Lower lobe of right lung (tissue), 2 donors: ENCODE measurements around the gene PAPLN. TPM values are rescaled to one million over a fixed set of nuclear protein-coding genes. Genes with fewer than 3 reads are reported as not detected.

Experiments used
- ATAC-seq, 2 donors: fragments of 200-7000 bp; cut with Tn5 transposase; one replicate each; pipeline ENCODE4 v1.9.1; 2020 to 2022; ENCODE audit warnings: mild to moderate bottlenecking in 2 of 2, moderate library complexity in 2 of 2
- DNase-seq: peaks from one replicate; pipeline ENCODE4 v3.0.0-alpha.2; 2020
- H3K27ac ChIP-seq: fragments of 200-600 bp; one replicate; pipeline ENCODE4 v1.8.0; 2022
- H3K27me3 ChIP-seq: fragments of 200-600 bp; one replicate; pipeline ENCODE4 v1.8.0; 2022; ENCODE audit warnings: low read depth
- H3K36me3 ChIP-seq: fragments of 200-600 bp; one replicate; pipeline ENCODE4 v1.8.0; 2022; ENCODE audit warnings: mild to moderate bottlenecking
- H3K4me1 ChIP-seq: fragments of 200-600 bp; one replicate; pipeline ENCODE4 v1.8.0; 2022
- H3K4me3 ChIP-seq: fragments of 200-600 bp; one replicate; pipeline ENCODE4 v1.8.0; 2022; ENCODE audit warnings: mild to moderate bottlenecking
- H3K9me3 ChIP-seq: fragments of 200-600 bp; one replicate; pipeline ENCODE4 v1.8.0; 2022
- intact Hi-C: fragments of 100-400 bp; cut with DNase I; formaldehyde crosslinking; loops from one replicate; pipeline ENCODE4 v1.11.0; 2022
- total RNA-seq: library from RNA; stranded (reverse); fragmentation: NEBNext Ultra II Directional; extraction: Animal tissue kit (Norgen Biotek cat#: 25700); gene quantifications from one replicate; pipeline ENCODE4 v1.2.1, GENCODE V29; 2021
- TF ChIP-seq, protein P1 (sequence below): fragments of 200-600 bp; IDR thresholded peaks from one replicate; pipeline ENCODE4 v1.8.0; 2022; ENCODE audit warnings: antibody characterized with exemption, mild to moderate bottlenecking
- donor health status: DM: no; HTN: yes; CAD: no; lungs with severe emphysema.

PAPLN gene
- total RNA-seq, 1 donor from 2014 or later = 10.7 TPM

DNA sequence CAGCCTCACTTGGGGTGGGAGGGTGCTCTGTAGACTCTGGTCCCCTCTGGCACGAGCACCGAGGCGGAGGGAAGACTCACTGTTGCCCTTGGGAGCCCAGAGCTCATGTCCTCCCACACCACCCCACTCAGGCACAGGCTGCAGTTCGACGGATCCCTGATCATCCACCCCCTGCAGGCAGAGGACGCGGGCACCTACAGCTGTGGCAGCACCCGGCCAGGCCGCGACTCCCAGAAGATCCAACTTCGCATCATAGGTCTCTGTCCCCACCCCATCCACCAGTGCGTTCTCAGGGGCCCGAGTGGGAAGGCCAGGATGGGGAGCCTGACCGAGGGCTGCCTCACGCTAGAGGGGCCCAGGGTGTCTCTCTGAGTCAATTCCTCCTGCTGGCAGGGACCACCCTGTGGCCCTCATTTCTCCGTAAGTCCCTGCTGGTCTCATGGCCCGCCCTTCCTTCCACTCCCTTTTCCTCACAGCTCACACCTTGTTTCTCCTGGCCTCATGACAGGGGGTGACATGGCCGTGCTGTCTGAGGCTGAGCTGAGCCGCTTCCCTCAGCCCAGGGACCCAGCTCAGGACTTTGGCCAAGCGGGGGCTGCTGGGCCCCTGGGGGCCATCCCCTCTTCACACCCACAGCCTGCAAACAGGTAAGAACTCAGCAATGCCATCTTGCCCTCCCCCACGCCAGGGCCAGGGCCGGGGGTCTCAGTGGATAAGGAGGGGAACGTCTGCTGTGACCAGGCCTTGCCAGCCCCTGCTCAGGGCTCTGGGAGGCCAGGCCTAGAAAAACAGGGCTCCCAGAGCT, 27.0 kb downstream of the PAPLN start:
- TF ChIP-seq, protein P1, sequence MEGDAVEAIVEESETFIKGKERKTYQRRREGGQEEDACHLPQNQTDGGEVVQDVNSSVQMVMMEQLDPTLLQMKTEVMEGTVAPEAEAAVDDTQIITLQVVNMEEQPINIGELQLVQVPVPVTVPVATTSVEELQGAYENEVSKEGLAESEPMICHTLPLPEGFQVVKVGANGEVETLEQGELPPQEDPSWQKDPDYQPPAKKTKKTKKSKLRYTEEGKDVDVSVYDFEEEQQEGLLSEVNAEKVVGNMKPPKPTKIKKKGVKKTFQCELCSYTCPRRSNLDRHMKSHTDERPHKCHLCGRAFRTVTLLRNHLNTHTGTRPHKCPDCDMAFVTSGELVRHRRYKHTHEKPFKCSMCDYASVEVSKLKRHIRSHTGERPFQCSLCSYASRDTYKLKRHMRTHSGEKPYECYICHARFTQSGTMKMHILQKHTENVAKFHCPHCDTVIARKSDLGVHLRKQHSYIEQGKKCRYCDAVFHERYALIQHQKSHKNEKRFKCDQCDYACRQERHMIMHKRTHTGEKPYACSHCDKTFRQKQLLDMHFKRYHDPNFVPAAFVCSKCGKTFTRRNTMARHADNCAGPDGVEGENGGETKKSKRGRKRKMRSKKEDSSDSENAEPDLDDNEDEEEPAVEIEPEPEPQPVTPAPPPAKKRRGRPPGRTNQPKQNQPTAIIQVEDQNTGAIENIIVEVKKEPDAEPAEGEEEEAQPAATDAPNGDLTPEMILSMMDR = no peak
- intact Hi-C loops = no loop called here
- Histone ChIP-seq H3K36me3 (no peaks in the 10 kb centered on the region), H3K4me1 (peaks cover 1% of the 10 kb centered on the region), H3K27me3 (no peaks in the 10 kb centered on the region), H3K9me3 (no peaks in the 10 kb centered on the region), H3K4me3 (no peak overlapping the region), H3K27ac (no peak overlapping the region)
- DNase-seq (no peak), ATAC-seq (no peak)

DNA sequence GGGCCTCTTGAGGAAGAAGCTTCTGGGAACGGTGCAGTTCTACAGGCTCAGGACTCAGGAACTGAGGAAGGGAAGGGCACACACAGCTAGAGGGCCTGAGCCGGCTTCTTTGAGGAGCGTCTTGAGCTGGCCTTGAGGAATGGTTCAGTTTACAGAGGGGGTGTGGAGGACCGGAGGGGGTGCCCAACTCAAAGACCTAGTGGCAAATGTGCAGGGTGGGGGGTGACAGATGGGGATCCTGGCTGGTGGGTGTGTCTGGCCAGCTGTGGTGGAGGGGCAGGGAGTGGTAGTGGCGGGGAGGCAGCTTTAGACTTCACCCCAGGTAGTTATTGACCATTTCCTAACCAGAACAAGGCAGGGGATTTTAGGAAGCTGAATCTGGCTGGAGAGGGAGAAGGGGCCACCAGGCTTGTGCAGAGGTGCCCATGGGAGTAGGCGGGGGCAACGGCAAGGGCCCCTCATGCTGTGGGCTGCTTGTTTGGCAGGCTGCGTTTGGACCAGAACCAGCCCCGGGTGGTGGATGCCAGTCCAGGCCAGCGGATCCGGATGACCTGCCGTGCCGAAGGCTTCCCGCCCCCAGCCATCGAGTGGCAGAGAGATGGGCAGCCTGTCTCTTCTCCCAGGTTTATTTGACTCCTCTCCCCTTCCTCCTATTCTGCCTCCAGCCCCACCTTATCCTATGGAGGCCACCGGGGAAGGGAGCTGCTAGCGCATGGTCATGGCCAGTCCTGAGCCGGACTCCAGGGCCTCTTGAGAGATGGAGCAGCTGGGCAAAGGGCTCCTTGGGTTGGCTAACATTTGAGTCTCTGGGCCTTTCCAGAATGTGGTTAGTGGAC, 27.8 kb downstream of the PAPLN start:
- H3K36me3 ChIP-seq = no peaks in the 10 kb centered on the region
- intact Hi-C loops = no loop called here
- H3K9me3 ChIP-seq = no peaks in the 10 kb centered on the region
- peaks cover 9% of the 10 kb centered on the region for H3K4me1 ChIP-seq
- H3K27me3 ChIP-seq = no peaks in the 10 kb centered on the region
- TF ChIP-seq, protein P1 = no peak
- DNase-seq (no peak), ATAC-seq (no peak)
- no peak overlapping the region for H3K4me3 ChIP-seq
- H3K27ac ChIP-seq = no peak overlapping the region

DNA sequence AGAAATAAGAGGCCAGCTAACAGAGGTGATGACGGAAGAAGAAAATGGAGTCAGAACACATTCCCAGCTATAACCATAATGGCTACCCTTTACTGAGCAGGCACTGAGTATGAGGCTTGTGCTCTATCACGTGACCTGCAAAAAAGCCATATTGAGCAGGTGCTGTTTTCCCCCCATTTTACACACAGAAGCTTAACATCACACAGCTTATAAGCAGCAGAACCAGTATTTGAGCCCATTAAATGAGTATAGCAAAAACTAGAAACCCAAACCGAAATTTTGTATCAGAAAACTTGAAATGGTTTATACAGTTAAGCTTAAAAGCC, 28.4 kb downstream of the PAPLN start:
- ATAC-seq (no peak), DNase-seq (no peak)
- H3K36me3 ChIP-seq = no peaks in the 10 kb centered on the region
- no peak overlapping the region for H3K4me3 ChIP-seq
- TF ChIP-seq, protein P1 = no peak
- H3K9me3 ChIP-seq = no peaks in the 10 kb centered on the region
- no peaks in the 10 kb centered on the region for H3K27me3 ChIP-seq
- peaks cover 14% of the 10 kb centered on the region for H3K4me1 ChIP-seq
- no peak overlapping the region for H3K27ac ChIP-seq
- intact Hi-C loops = no loop called here

DNA sequence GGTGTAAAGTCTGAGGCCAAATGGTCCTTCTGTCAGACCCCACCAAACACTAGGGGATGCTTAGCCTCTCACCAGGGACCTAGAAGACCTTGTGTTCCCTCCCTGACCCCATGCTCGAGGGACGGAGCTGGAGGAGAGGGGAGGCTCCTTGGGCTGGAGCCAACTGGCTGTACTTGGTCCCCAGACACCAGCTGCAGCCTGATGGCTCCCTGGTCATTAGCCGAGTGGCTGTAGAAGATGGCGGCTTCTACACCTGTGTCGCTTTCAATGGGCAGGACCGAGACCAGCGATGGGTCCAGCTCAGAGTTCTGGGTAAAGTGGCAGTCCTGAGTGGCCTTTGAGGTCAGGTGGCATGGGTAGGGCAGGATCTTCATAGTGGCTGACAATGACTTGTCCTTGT, 29.0 kb downstream of the PAPLN start:
- no peaks in the 10 kb centered on the region for H3K9me3 ChIP-seq
- no peaks in the 10 kb centered on the region for H3K27me3 ChIP-seq
- H3K27ac ChIP-seq = no peak overlapping the region
- peaks cover 14% of the 10 kb centered on the region for H3K4me1 ChIP-seq
- TF ChIP-seq, protein P1 = no peak
- H3K4me3 ChIP-seq = no peak overlapping the region
- intact Hi-C loops = no loop called here
- no peaks in the 10 kb centered on the region for H3K36me3 ChIP-seq
- DNase-seq = no peak
- no peak for ATAC-seq

DNA sequence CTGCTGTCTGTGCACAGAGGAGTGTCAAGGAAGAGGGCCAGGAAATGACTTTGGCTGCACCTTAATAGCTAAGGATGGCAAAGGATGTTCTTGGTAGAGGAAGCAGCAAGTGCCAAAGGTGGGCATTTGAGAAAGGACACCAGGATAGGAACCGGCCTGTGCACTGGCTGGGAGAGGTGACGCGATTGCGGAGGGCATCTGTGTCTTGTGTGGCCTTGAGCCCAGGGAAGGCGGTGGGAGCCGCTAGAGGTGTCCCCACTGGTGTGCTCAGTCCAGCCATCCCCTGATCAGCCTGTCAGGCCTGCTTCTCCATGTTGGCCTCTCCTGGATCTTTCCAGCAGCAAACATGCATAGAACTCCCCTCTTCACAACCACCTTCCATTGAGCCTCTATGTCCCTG, 30.2 kb downstream of the PAPLN start:
- Histone ChIP-seq H3K4me1 (peaks cover 14% of the 10 kb centered on the region), H3K36me3 (peaks cover 5% of the 10 kb centered on the region), H3K4me3 (no peak overlapping the region), H3K27me3 (no peaks in the 10 kb centered on the region), H3K27ac (no peak overlapping the region), H3K9me3 (no peaks in the 10 kb centered on the region)
- intact Hi-C loops = no loop called here
- no peak for ATAC-seq
- TF ChIP-seq, protein P1 = no peak
- no peak for DNase-seq
